ENCODE results near the gene COX6A1.

COX6A1 gene

DNA sequence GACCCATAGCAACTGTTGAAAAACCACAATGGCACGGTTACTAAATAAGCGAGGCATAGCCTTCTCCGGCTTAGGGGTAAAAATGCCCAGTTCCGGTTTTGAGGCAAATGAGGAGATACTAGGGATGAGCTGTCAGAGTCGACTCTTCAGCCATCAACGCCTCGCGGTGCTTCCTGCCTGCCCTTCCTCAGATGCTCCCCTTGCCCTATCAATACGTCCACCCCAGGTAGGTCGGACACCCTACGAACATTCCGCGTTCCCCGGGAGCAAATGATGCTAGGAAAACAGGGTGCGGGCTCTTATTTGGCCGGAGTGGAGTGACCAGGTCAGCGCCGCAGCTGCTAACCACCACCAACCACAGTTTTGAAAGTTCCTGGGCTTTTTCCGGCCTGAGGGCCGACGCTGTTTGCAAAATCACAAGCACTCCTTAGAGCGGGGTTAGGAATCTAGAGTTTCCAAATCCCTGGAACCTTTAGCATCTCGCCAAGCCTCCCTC is 30.5 kb downstream of the COX6A1 start:
- peaks cover 53% of the 10 kb centered on the region for H3K4me1 Mint-ChIP-seq
- H3K27ac Mint-ChIP-seq: peak overlapping the region; percentile 88
- peak overlapping the region; percentile 93 for H3K4me3 Mint-ChIP-seq
- peaks cover 7% of the 10 kb centered on the region for H3K27me3 Mint-ChIP-seq (ENCODE audit: low read depth, poor library complexity)
- TF ChIP-seq, protein P1, sequence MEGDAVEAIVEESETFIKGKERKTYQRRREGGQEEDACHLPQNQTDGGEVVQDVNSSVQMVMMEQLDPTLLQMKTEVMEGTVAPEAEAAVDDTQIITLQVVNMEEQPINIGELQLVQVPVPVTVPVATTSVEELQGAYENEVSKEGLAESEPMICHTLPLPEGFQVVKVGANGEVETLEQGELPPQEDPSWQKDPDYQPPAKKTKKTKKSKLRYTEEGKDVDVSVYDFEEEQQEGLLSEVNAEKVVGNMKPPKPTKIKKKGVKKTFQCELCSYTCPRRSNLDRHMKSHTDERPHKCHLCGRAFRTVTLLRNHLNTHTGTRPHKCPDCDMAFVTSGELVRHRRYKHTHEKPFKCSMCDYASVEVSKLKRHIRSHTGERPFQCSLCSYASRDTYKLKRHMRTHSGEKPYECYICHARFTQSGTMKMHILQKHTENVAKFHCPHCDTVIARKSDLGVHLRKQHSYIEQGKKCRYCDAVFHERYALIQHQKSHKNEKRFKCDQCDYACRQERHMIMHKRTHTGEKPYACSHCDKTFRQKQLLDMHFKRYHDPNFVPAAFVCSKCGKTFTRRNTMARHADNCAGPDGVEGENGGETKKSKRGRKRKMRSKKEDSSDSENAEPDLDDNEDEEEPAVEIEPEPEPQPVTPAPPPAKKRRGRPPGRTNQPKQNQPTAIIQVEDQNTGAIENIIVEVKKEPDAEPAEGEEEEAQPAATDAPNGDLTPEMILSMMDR (IDR thresholded peaks at IDR 0.05): no peak
- H3K36me3 Mint-ChIP-seq (ENCODE audit: low read depth): peaks cover 43% of the 10 kb centered on the region
- no peaks in the 10 kb centered on the region for H3K9me3 Mint-ChIP-seq
- DNase-seq: peak; percentile 33

DNA sequence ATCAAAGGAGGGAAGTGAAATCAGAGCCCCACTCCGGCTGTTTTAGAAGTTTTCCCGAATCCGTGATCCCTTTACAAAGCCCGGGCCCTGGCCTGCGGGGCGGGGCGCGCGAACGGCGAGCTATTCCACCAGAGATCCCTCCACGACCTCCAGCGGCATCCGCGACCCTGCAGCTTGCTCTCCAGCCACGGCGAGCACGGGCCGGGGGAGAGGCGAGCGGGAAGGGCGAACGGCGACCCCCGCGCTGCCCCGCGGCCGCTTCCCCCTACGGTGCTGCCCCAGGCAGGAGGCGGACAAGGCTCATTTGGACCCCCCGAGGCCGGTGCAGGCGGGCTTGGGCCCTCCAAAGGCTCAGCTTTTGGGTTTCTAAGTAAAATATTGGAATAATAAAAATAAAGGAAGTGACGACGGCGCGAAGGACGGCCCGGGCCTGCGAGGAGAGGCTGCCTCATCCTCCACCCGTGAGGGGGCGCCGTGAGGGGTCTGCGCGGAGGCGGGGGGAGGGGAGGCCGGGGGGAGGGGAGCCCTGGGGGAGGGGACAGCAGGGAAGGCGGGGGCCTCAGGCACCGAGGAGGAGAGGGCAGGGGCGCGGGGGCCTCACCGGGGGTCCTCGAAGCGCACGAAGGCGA is 31.0 kb downstream of the COX6A1 start:
- Mint-ChIP-seq H3K36me3 (ENCODE audit: low read depth) (peaks cover 37% of the 10 kb centered on the region), H3K4me3 (peak overlapping the region; percentile 93), H3K4me1 (peaks cover 57% of the 10 kb centered on the region), H3K27me3 (ENCODE audit: low read depth, poor library complexity) (peaks cover 7% of the 10 kb centered on the region), H3K27ac (peak overlapping the region; percentile 87), H3K9me3 (no peaks in the 10 kb centered on the region)
- TF ChIP-seq, protein P1 (IDR thresholded peaks at IDR 0.05): no peak
- DNase-seq: peak; percentile 56

DNA sequence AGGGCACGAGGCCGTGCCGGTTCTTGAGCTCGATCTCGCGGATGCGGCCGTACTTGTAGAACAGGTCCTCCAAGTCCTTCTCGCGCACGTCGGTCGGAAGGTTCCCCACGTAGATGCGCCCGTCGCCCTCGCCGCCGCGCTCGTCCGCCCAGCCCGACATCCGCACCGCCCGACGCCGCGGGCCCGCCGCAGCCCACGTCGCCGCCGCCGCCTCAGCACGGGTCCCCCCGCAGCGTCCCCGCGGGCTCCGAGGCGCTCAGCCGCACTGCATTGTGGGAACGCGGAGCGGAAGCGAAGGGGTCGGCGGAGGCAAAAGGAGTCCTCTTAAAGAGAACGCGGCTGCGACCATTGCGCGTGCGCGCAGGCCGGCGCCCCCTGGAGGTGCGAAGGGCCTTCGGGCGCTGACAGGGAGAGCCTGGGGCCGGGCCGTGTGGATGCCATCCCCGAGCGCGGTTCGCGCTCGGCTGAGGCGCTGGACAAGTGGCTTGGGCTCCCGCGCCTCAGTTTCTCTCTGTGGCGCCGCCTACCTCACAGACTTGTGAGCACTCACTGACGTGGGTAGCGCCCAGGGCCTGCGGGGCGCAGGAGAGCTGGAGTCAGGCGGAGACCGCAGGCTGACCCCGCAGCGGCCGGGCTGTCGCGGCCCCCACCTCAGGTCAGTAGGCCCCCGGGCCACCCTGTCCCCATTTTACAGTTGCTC is 31.7 kb downstream of the COX6A1 start, which contains the start of gene SRSF9:
TSS of gene SRSF9 (minus strand) at position 299 of the 700 bp plus-strand sequence. CDS start at position 160, 139 bp downstream.
- peaks cover 31% of the 10 kb centered on the region for H3K36me3 Mint-ChIP-seq (ENCODE audit: low read depth)
- no peaks in the 10 kb centered on the region for H3K9me3 Mint-ChIP-seq
- peak within 1 kb of the TSS; percentile 87 for H3K27ac Mint-ChIP-seq
- peaks cover 7% of the 10 kb centered on the region for H3K27me3 Mint-ChIP-seq (ENCODE audit: low read depth, poor library complexity)
- TF ChIP-seq, protein P1 (IDR thresholded peaks at IDR 0.05): peak; percentile 79
- peak; percentile 99 for DNase-seq
- peak within 1 kb of the TSS; percentile 93 for H3K4me3 Mint-ChIP-seq
- peaks cover 64% of the 10 kb centered on the region for H3K4me1 Mint-ChIP-seq

DNA sequence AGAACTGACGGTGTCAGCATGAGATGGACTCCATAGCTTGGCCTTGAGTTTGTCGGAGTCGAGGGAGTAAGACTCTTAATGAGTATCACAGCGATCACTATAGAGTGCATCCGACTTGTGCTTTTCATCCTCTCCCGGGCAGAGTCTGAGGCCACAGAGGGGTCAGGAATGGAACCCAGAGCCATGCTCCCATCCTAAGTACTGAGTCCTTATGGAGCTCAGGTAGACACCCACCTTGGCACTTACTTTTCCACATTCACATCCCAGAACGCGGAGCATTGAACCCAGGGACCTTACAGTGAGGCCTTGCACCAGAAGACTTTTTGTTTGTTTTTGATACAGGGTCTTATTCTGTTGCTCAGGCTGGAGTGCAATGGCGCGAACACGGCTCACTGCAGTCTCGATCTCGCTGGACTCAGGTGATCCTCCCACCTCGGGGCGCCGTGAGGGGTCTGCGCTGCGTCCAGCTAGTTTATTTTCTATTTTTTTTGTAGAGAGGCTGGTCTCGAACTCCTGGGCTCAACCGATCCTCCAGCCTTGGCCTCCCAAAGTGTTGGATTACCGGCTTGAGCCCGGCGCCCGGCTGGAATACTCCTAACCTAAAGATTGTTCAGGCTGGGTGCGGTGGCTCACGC is 32.4 kb downstream of the COX6A1 start:
- Mint-ChIP-seq H3K4me1 (peaks cover 70% of the 10 kb centered on the region), H3K27ac (peak overlapping the region; percentile 26), H3K27me3 (ENCODE audit: low read depth, poor library complexity) (peaks cover 7% of the 10 kb centered on the region), H3K36me3 (ENCODE audit: low read depth) (peaks cover 24% of the 10 kb centered on the region), H3K9me3 (no peaks in the 10 kb centered on the region), H3K4me3 (peak overlapping the region; percentile 93)
- TF ChIP-seq, protein P1 (IDR thresholded peaks at IDR 0.05): no peak
- peak; percentile 14 for DNase-seq

DNA sequence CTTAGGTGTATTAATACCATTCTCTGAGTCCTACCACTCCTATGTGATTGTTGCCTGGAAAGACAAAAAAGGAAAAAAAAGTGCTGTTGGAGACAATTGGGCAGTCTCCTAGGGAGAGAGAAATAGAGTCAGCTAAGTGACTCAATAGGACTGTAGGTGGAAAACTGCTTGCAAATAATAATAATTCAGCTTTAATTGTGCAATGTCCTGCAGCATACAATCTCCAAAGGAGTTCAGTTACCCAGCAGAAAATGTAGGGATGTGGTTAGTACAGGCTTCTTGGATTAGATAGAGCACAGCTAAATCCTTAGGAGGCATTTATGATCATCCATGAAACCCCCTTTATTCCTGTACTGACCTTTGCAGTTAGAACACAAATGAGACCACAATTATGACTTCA is 34.6 kb downstream of the COX6A1 start:
- Mint-ChIP-seq H3K4me1 (peaks cover 61% of the 10 kb centered on the region), H3K9me3 (no peaks in the 10 kb centered on the region), H3K27me3 (ENCODE audit: low read depth, poor library complexity) (peaks cover 7% of the 10 kb centered on the region), H3K27ac (no peak overlapping the region), H3K36me3 (ENCODE audit: low read depth) (peaks cover 2% of the 10 kb centered on the region), H3K4me3 (no peak overlapping the region)
- TF ChIP-seq, protein P1 (IDR thresholded peaks at IDR 0.05): no peak
- DNase-seq: no peak

Data from nephron progenitor cell (in vitro differentiated cells).